GM21737 (cell line): ENCODE data around the gene TMBIM4.
A peak's percentile ranks its signal among the peaks of the same experiment; 100 is the strongest.

ENCODE experiments used
- ATAC-seq: cut with Tn5 transposase; IDR thresholded peaks from one replicate; pipeline ENCODE4 v1.9.1; 2021; ENCODE audit warnings: mild to moderate bottlenecking, moderate library complexity; ENCODE audit not compliant: unreplicated experiment

The TMBIM4 gene

DNA sequence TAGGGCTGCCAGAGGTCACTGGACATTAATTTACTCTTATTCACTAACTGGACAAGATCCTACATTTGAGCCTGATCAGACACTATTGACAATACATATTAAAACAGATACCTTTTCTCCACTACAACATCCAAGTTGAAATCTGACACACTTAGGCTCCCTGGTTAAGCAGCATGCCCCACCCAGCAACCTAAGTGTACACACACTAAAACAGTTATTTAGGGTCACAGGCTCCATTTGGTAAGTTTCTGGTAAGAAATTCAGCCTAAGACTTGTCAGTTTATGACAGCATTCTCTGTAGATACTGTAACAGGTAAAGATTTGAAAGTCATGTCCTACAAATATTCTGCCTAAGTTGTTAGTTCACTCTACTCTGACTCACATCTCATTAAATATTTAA, 27.0 kb downstream of the TMBIM4 start:
- ATAC-seq: no peak

DNA sequence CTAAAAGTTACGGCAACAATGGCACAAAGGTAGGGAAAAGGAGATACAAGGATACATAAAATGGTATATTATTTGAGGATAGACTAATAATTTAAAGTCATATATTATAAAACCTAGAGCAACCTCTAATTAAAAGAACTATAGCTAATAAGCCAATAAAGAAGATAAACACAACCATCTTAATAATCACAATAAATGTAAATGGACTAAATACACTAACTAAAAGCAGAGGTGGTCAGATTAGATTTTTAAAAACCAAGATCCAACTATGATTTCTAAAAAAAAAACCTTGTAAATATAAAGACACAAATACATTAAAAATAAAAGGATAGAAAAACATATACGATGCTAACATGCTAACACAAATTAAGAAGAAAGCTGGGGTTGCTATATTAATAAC, 28.5 kb downstream of the TMBIM4 start:
- ATAC-seq: no peak

GRCh38 chr12:66140731-66141130, 29.1 kb downstream of the TMBIM4 start:
- no peak for ATAC-seq

GRCh38 chr12:66139328-66139727, 30.5 kb downstream of the TMBIM4 start:
- no peak for ATAC-seq

- no peak for ATAC-seq
Measured at GRCh38 chr12:66137937-66138336, 31.9 kb downstream of the TMBIM4 start.

- no peak for ATAC-seq
Measured at GRCh38 chr12:66132408-66132807, 37.4 kb downstream of the TMBIM4 start.

GRCh38 chr12:66131067-66131688, 38.6 kb downstream of the TMBIM4 start:
- ATAC-seq: no peak

DNA sequence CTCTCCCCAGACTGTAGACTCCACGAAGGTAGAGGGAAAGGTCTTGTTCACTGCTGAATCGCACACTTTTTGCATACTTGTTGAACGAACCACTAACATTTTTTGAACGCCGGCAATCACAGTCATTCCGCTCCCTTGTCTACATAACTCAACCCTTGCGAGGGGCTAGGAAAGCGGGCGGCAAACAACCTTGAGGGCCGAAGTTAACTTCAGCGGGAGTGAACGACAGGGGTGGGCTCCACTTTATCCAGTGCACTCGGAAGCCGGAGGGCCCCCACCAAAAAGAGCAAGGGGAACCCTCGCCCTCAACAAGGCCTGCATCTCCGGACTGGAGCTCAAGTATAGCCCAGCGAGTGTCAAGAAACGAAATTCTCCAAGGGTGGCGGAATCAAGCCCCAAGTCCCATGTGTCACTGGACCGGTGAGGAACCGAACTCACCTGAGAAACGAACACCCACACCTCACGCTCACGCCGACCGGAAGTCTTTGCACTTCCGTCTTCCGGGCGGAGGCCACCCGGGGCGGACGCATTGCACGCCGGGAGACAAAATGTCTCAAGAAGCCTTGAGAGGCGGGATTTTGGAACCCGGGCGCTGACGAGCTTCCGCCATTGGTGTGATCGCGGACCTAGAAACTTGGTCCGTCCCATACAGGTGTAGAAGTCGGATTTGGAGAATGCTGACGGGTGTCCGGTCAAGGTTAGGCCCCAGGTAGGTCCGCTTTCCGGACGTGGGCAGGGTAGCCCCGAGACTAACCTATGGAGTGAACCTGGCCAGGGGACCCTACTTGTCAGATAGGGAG, 39.3 kb downstream of the TMBIM4 start, which contains the start of gene LLPH:
LLPH (minus strand) TSS at position 484 of the 800 bp plus-strand sequence. CDS start 1,644 bp downstream, outside the sequence.
- peak; percentile 97 for ATAC-seq

DNA sequence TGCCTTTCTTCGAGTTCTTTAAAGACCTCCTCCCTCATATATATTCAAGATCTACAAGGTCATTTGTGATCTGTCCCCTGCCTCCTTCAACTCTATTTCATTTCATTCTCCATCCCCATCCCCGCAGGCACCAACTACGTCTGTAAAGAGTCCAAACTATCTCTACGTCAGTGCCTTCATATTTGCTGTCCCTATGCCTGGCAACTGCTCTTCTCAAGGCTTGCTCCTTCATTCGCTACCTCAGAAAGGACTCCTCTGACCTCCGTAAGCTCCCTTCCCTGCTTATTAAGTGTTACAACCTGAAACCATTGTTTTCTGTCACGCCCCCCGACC, 39.9 kb downstream of the TMBIM4 start:
- ATAC-seq: peak; percentile 13

DNA sequence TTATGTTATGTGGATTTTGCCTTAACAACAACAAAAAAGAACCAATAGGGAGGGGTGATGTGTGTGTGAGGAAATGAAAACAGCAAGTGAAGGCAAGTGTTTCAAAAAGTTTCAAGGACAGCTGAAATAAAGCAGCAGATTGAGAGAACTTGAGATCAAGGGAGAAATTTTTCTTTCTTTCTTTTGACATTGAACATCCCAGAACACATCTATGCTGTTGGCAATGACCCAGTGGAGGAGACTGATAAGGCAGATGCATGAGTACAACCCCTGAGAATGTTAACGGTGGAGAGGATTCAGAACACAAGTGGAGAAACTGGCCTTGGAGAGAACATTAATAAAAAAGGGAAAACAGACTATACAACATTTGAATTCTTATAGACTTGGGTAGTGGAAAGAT, 42.1 kb downstream of the TMBIM4 start:
- no peak for ATAC-seq

DNA sequence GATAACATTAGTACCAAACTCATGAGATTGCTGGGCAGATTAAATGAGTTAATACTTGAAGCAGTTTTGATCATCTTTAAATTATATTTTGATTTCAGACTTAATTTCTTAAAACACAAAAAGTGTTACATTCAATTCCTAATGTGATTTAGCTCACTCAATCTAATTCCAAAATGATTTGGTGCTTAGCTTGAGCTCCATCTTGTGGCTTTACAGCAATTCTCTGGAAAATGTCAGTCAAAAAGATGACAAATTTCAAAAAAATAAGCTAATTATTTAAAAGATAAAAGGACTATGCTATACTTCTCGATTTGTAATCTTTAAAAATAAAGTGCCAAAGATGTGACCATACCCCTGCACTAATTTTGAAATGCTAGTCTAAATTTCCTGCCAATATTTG, 49.3 kb downstream of the TMBIM4 start:
- ATAC-seq: no peak

- ATAC-seq: no peak
Measured at GRCh38 chr12:66119870-66120241, 49.9 kb downstream of the TMBIM4 start.

- ATAC-seq: no peak
Measured at GRCh38 chr12:66119229-66119869, 50.4 kb downstream of the TMBIM4 start.

GRCh38 chr12:66118240-66118891, 51.4 kb downstream of the TMBIM4 start:
- ATAC-seq: no peak

DNA sequence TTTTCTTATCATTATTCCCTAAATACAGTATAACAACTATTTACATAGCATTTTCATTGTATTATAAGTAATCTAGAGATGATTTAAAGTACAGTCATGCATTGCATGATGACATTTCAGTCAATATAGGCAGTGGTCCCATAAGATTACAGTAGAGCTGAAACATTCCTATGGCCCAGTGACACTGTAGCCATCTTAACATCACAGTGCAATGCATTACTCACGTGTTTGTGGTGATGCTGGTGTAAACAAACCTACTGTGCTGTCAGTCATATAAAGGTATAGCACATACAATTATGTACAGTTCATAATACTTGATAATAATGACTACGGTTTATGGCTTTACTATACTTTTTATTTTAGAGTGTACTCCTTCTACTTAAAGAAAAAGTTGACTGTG, 52.6 kb downstream of the TMBIM4 start:
- no peak for ATAC-seq

GRCh38 chr12:66115071-66115600, 54.7 kb downstream of the TMBIM4 start:
- no peak for ATAC-seq

- no peak for ATAC-seq
Measured at GRCh38 chr12:66113471-66113870, 56.3 kb downstream of the TMBIM4 start.

- no peak for ATAC-seq
Measured at GRCh38 chr12:66111605-66112004, 58.2 kb downstream of the TMBIM4 start.

- no peak for ATAC-seq
Measured at GRCh38 chr12:66109056-66109455, 60.7 kb downstream of the TMBIM4 start.

GRCh38 chr12:66108386-66108785, 61.4 kb downstream of the TMBIM4 start:
- no peak for ATAC-seq

DNA sequence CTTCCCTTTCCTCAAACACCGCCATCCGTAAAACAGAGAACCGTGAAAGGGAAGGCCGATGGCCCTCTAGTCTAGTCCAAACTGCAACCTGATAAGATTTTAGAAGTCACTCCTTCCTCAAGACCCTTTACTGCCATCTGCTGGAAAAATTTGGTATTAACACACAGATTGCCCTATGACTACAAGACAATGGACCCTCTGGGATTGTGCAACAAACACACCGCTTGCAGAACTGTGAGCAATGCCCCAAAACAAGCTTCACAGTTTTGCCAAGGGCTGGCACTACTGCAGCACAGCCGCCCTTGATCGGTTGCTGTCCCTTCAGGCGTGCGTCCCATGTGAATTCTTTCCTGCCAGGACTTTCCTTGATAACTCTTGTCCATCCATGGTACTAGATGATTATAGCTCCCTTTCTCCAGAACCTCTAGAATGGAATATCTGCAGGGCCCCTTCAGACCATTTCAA, 62.3 kb downstream of the TMBIM4 start:
- peak; percentile 83 for ATAC-seq
